Neural cell (in vitro differentiated cells): ENCODE data around the gene PPIP5K1. TPM values are rescaled to one million over a fixed set of nuclear protein-coding genes. Genes with fewer than 3 reads are reported as not detected.
"Not testable (repeated sequence)": the region's sequence is repeated elsewhere in the genome, so short reads cannot be mapped to it uniquely, and the experiment has no call there.

Source experiments
- H2AFZ ChIP-seq: fragments of 200-600, 300-800 bp; sonication (generic), shearing (Covaris generic); 2 replicates; pipeline ENCODE4 v1.6.0; 2014; ENCODE audit warnings: low read depth, mild to moderate bottlenecking, antibody characterized with exemption, low read length, moderate library complexity
- H3F3A ChIP-seq: fragments of 200-600 bp; shearing (Covaris generic); 2 replicates; pipeline ENCODE4 v1.6.1; 2016; ENCODE audit warnings: mild to moderate bottlenecking, moderate library complexity, mixed read lengths, antibody characterized with exemption, low read length; ENCODE audit not compliant: insufficient read depth, poor library complexity, severe bottlenecking
- H3K27ac ChIP-seq: fragments of 200-600, 300-800 bp; sonication (generic), shearing (Covaris generic); 2 replicates; pipeline ENCODE4 v1.5.1; 2014; ENCODE audit warnings: mild to moderate bottlenecking, low read length, moderate library complexity
- H3K27me3 ChIP-seq: fragments of 300-800, 200-600 bp; sonication (generic), shearing (Covaris generic); 2 replicates; pipeline ENCODE4 v1.6.0; 2014; ENCODE audit warnings: mild to moderate bottlenecking, low read depth, low read length, moderate library complexity; ENCODE audit not compliant: insufficient read depth
- H3K36me3 ChIP-seq: fragments of 300-800, 200-600 bp; sonication (generic), shearing (Covaris generic); 2 replicates; pipeline ENCODE4 v1.5.1; 2014; ENCODE audit warnings: mild to moderate bottlenecking, antibody characterized with exemption, low read length, moderate library complexity; ENCODE audit not compliant: insufficient read depth
- H3K4me2 ChIP-seq: fragments of 300-800, 200-600 bp; sonication (generic), shearing (Covaris generic); 2 replicates; pipeline ENCODE4 v1.6.0; 2014; ENCODE audit warnings: mild to moderate bottlenecking, low read length
- H3K4me3 ChIP-seq: fragments of 300-800, 200-600 bp; sonication (generic), shearing (Covaris generic); 2 replicates; pipeline ENCODE4 v1.5.1; 2014; ENCODE audit warnings: mild to moderate bottlenecking, low read length, moderate library complexity
- H3K79me2 ChIP-seq: fragments of 200-600 bp; shearing (Covaris generic); replicated peaks from 2 replicates; pipeline ENCODE4 v1.6.0; 2014; ENCODE audit warnings: mild to moderate bottlenecking, low read length, moderate library complexity; ENCODE audit not compliant: insufficient read depth
- H3K9ac ChIP-seq: fragments of 300-800, 200-600 bp; sonication (generic), shearing (Covaris generic); 2 replicates; pipeline ENCODE4 v1.6.1; 2016; ENCODE audit warnings: mild to moderate bottlenecking, low read length, mixed read lengths
- H3K9me2 ChIP-seq: fragments of 200-600 bp; shearing (Covaris generic); 2 replicates; pipeline ENCODE4 v1.6.1; 2016; ENCODE audit warnings: mild to moderate bottlenecking, low read length, mixed read lengths; ENCODE audit not compliant: insufficient read depth
- H3K9me3 ChIP-seq: fragments of 200-600, 300-800 bp; sonication (generic), shearing (Covaris generic); 2 replicates; pipeline ENCODE4 v1.6.1; 2016; ENCODE audit warnings: mild to moderate bottlenecking, mixed run types, low read length, moderate library complexity, mixed read lengths
- H4K20me1 ChIP-seq: fragments of 200-600 bp; shearing (Covaris generic); 2 replicates; pipeline ENCODE4 v1.6.1; 2016; ENCODE audit warnings: mild to moderate bottlenecking, mixed run types; ENCODE audit not compliant: insufficient read depth
- polyA plus RNA-seq: library from polyadenylated mRNA; depleted of rRNA; stranded (reverse); fragments of >200 nt; gene quantifications from 2 replicates; pipeline ENCODE4 v1.2.3, GENCODE V29; 2014

Gene PPIP5K1
- polyA plus RNA-seq, 1 donor from 2014 or later, result 29.6 TPM

DNA sequence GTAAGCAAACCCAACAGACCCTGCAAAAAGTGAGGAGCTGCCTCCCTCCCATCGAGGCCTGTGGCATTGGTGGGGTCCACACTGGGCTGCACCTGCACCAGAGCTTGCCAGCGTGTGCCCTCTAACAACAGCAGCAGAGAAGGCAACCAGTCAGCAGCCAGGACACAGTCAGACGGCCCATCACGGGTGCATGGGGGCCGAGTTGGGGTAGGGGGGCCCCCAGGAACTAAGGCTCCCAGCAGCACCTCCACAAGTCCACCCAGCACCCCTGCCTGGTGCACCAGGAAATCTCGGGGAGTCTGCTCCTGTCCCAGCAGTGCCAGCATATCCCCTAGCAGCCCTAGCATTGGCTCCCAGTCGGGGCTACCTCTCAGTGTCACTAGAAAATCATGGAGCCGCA lies 27.7 kb upstream of the PPIP5K1 start:
- H4K20me1 ChIP-seq, H3K79me2 ChIP-seq: not testable (repeated sequence)

DNA sequence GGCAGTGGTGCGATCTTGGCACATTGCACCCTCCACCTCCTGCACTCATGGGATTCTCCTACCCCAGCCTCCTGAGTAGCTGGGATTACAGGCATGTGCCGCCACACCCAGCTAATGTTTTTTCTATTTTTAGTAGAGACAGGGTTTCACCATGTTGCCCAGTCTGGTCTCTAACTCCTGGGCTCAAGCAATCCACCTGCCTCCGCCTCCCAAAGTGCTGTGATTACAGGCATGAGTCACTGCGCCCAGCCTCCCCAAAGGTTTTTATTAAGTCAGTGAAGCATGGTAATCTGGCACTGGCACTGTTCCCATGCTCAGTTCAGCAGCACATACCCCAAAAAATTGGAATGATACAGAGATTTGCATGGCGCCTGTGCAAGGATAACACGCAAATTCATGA lies 12.2 kb upstream of the PPIP5K1 start:
- H3K9me2 ChIP-seq, H3F3A ChIP-seq, H4K20me1 ChIP-seq, H3K9ac ChIP-seq, H2AFZ ChIP-seq, H3K27ac ChIP-seq, H3K36me3 ChIP-seq, H3K4me3 ChIP-seq, H3K4me2 ChIP-seq, H3K79me2 ChIP-seq, H3K9me3 ChIP-seq, H3K27me3 ChIP-seq: not testable (repeated sequence)

More for the DNA sequence above, 27.7 kb upstream of the PPIP5K1 start:
- H3K4me3 ChIP-seq, H3K9me2 ChIP-seq, H2AFZ ChIP-seq, H3K27me3 ChIP-seq, H3K27ac ChIP-seq, H3F3A ChIP-seq, H3K4me2 ChIP-seq, H3K9me3 ChIP-seq, H3K36me3 ChIP-seq, H3K9ac ChIP-seq: not testable (repeated sequence)

DNA sequence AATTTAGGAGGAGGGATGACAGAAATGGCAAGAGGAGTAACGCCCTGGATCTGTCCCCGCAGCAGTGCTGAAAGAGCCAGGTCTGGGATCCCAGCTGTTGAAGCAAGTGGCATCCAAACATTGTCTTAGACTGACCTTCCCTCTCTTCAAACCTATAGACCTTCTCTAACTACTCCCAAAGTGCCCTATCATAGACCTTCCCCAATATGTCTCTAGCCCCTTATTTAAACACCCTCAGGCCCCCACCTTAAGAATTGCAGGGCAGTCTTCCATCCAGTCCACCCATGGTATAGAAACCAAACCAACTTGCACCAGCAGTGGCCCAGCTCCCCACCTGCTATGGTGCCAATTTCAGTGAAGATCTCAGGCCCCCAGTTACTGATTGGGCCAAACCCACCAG lies 10.2 kb upstream of the PPIP5K1 start:
- not testable (repeated sequence) for H3K27me3 ChIP-seq, H4K20me1 ChIP-seq, H3F3A ChIP-seq, H3K79me2 ChIP-seq, H3K4me3 ChIP-seq, H3K9me2 ChIP-seq, H3K9me3 ChIP-seq, H3K4me2 ChIP-seq, H2AFZ ChIP-seq, H3K9ac ChIP-seq, H3K27ac ChIP-seq, H3K36me3 ChIP-seq

GRCh38 chr15:43599131-43599530 lies 9.1 kb upstream of the PPIP5K1 start:
- H3K4me2 ChIP-seq, H3F3A ChIP-seq, H3K79me2 ChIP-seq, H3K36me3 ChIP-seq, H3K9me2 ChIP-seq, H3K27ac ChIP-seq, H3K27me3 ChIP-seq, H2AFZ ChIP-seq, H3K9ac ChIP-seq, H3K4me3 ChIP-seq, H3K9me3 ChIP-seq, H4K20me1 ChIP-seq: not testable (repeated sequence)

- H3K27ac ChIP-seq, H2AFZ ChIP-seq, H4K20me1 ChIP-seq, H3K4me2 ChIP-seq, H3F3A ChIP-seq, H3K4me3 ChIP-seq, H3K27me3 ChIP-seq, H3K9me2 ChIP-seq, H3K79me2 ChIP-seq, H3K36me3 ChIP-seq, H3K9ac ChIP-seq, H3K9me3 ChIP-seq: not testable (repeated sequence)
Observed at GRCh38 chr15:43593328-43594190, 3.6 kb upstream of the PPIP5K1 start, which contains the start of gene CKMT1B. Gene CKMT1B (plus strand): TSS chr15:43594027. CDS start chr15:43594219, 192 bp downstream.

DNA sequence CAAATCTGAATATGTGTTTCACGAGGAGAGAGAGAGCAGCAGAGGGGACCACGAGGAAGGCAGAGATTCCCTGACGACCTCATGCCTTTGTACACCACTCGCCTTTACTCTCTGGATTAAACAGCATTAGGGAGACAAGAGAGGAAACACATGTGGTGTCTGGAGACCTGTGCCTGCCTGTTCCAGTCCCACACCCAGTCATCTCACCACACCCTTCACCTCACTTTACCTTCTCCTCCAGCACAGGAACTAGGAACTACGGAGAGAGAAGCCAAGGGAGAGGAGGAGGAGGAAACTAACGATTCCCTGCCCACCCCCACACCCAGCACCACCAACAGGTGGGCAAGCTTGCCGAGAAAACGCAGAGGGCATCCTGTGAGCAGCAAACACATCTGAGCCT lies 2.8 kb upstream of the PPIP5K1 start:
- H3K9me3 ChIP-seq, H3K27ac ChIP-seq, H4K20me1 ChIP-seq, H3K79me2 ChIP-seq, H3K4me2 ChIP-seq, H3K4me3 ChIP-seq, H3K9ac ChIP-seq, H3K27me3 ChIP-seq, H3F3A ChIP-seq, H2AFZ ChIP-seq, H3K9me2 ChIP-seq, H3K36me3 ChIP-seq: not testable (repeated sequence)

- H4K20me1 ChIP-seq, H2AFZ ChIP-seq, H3K36me3 ChIP-seq: not testable (repeated sequence)
Observed at GRCh38 chr15:43574607-43575006, 15.4 kb downstream of the PPIP5K1 start.

DNA sequence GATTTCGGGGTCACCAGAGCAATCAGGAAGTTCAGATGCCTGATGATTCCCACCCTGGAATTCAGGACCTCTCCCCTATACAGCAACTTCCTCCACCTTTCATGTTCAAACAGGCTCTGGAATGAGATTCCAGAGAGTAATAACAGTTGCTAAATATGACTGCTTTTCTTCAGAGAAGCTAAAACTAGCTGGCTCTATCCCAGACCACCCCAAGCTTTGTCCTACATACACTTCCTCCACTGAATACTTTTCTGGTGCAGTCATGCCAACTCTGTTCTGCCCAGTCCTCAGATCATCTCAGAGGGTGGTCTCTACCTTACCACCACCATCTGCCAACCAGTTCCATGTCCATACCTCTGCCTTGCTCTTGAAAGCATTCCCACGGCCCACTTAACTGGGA lies 23.4 kb downstream of the PPIP5K1 start:
- H3K4me2 ChIP-seq, H2AFZ ChIP-seq, H3K9ac ChIP-seq, H3F3A ChIP-seq, H3K27me3 ChIP-seq, H3K9me2 ChIP-seq, H3K9me3 ChIP-seq, H4K20me1 ChIP-seq, H3K4me3 ChIP-seq, H3K36me3 ChIP-seq, H3K27ac ChIP-seq, H3K79me2 ChIP-seq: not testable (repeated sequence)

More at GRCh38 chr15:43574607-43575006, 15.4 kb downstream of the PPIP5K1 start:
- not testable (repeated sequence) for H3F3A ChIP-seq, H3K9ac ChIP-seq, H3K9me3 ChIP-seq, H3K27me3 ChIP-seq, H3K27ac ChIP-seq, H3K79me2 ChIP-seq, H3K4me2 ChIP-seq, H3K9me2 ChIP-seq, H3K4me3 ChIP-seq
